LoVo (cell line): ENCODE measurements around the gene ZNF705A.
"Not testable (repeated sequence)": the region's sequence is repeated elsewhere in the genome, so short reads cannot be mapped to it uniquely, and the experiment has no call there.

Experiments
- DNase-seq: peaks from one replicate; pipeline ENCODE4 v3.0.0-alpha.2; 2016; ENCODE audit warnings: low spot score

ZNF705A gene

GRCh38 chr12:8156845-8157244 lies at the start of gene ZNF705A:
Gene ZNF705A (plus strand): TSS chr12:8157015. CDS start chr12:8172626, 15,611 bp downstream.
- no peak for DNase-seq

GRCh38 chr12:8108808-8109398 lies 47.9 kb upstream of the ZNF705A start:
- peak; percentile 83 for DNase-seq

GRCh38 chr12:8113117-8113516 lies 43.7 kb upstream of the ZNF705A start:
- not testable (repeated sequence) for DNase-seq

- DNase-seq: no peak
Observed at GRCh38 chr12:8120072-8120713, 36.6 kb upstream of the ZNF705A start.

GRCh38 chr12:8123124-8123912 lies 33.5 kb upstream of the ZNF705A start, which contains the start of gene CLEC4A:
Gene CLEC4A (plus strand): TSS chr12:8123617. CDS start chr12:8123879, 262 bp downstream.
- no peak for DNase-seq

- no peak for DNase-seq
Observed at GRCh38 chr12:8127138-8127537, 29.7 kb upstream of the ZNF705A start.

GRCh38 chr12:8133636-8134397 lies 23.0 kb upstream of the ZNF705A start:
- not testable (repeated sequence) for DNase-seq

GRCh38 chr12:8134398-8134930 lies 22.4 kb upstream of the ZNF705A start:
- DNase-seq: not testable (repeated sequence)

- DNase-seq: not testable (repeated sequence)
Observed at GRCh38 chr12:8141647-8142046, 15.2 kb upstream of the ZNF705A start.

GRCh38 chr12:8143261-8143660 lies 13.6 kb upstream of the ZNF705A start:
- DNase-seq: no peak

- DNase-seq: no peak
Observed at GRCh38 chr12:8145754-8146441, 10.9 kb upstream of the ZNF705A start.

GRCh38 chr12:8146442-8146771 lies 10.4 kb upstream of the ZNF705A start:
- DNase-seq: no peak

- no peak for DNase-seq
Observed at GRCh38 chr12:8154526-8154925, 2.3 kb upstream of the ZNF705A start.

- DNase-seq: no peak
Observed at GRCh38 chr12:8156416-8156815, 399 bp upstream of the ZNF705A start.

GRCh38 chr12:8157484-8158198 lies 826 bp downstream of the ZNF705A start:
- no peak for DNase-seq

- not testable (repeated sequence) for DNase-seq
Observed at GRCh38 chr12:8172911-8173310, 16.1 kb downstream of the ZNF705A start.

- DNase-seq: peak; percentile 44
Observed at GRCh38 chr12:8179989-8180585, 23.3 kb downstream of the ZNF705A start.

GRCh38 chr12:8181271-8181670 lies 24.5 kb downstream of the ZNF705A start:
- DNase-seq: not testable (repeated sequence)

GRCh38 chr12:8182923-8183322 lies 26.1 kb downstream of the ZNF705A start:
- DNase-seq: not testable (repeated sequence)

- not testable (repeated sequence) for DNase-seq
Observed at GRCh38 chr12:8183346-8183745, 26.5 kb downstream of the ZNF705A start.
